Urothelium cell line (cell line): ENCODE measurements around the gene ZNF669.

ENCODE experiments used
- DNase-seq: peaks from one replicate; pipeline ENCODE4 v3.0.0; 2011; ENCODE audit warnings: low spot score, mixed read lengths
- FAIRE-seq: peaks from 2 replicates; lab custom pipeline; 2011; peaks lifted over from hg19 to GRCh38; lab: Jason Lieb, UNC

ZNF669 gene

DNA sequence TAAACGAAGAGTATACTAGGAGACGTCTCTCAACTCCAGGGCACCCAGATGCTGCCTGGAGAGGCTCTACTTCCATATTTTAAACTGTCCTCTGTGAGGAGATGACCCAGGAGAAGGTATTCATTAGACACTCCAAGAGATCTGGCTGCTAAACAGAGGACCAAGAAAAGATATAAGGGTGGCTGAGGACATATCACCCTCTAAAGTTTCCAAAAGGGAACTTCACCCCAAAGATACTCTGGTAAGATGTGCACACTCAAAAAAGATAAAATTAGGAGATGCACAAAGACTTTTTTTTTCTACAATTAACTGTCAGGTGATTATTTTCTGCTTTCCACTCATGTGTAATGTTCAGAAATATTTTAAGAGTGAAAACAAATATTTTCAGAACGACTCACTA is 26.9 kb downstream of the ZNF669 start:
- DNase-seq: no peak
- no peak for FAIRE-seq

- DNase-seq (no peak), FAIRE-seq (no peak)
Measured at GRCh38 chr1:247070645-247071044, 33.5 kb downstream of the ZNF669 start.

DNA sequence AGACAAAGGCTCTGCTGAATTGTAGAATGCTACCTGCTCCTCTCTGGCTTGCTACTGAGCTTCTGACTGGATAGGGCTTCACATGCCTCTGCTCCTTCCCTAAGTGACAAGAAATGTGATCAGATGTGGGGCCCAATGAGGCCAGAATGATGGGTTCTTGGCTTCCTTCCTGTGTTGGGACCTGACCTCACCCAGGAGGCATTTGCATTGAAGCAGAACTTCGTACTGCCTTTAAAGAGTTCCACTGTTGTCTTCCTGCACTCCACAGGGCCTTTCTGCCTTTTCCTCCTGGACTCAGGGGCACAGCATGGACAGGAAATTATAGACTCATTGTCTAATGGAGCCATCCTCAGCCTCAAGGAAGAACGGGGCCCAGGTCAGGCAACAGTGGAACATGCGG is 39.9 kb downstream of the ZNF669 start:
- no peak for FAIRE-seq

DNA sequence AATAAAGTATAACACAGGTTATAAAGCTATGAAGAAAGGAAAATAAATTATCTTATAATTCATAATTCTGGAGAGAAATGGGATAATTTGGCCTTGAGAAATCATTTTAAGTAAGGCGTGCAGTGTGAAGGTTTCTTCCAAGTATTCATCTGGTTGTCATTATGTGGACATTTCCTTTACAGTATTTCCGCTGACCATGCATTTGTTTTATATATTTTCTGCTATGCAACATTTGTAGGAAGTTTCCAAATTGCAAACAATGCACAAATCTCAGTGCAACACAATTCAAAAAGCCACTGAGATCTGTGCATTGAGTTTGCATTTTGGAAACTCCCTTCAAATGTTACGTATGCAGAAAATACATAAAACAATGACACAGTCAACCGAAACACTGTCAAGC is 43.4 kb downstream of the ZNF669 start:
- no peak for FAIRE-seq
- DNase-seq: no peak

More for the DNA sequence above, 39.9 kb downstream of the ZNF669 start:
- no peak for DNase-seq

DNA sequence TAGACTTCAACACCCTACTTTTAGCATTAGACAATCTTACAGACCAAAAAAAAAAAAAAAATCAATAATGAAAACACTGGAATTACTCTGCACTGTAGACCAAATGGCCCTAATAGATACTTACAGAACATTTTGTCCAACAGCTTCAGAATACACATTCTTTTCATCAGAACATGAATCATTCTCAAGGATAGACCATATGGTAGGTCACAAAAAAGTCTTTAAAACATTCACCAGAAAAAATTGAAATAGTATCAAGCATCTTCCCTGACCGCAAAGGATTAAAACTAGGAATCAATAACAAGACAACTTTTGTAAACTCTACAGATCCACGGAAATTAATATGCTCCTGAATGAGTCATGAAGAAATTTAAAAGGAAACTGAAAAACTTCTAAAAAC is 48.1 kb downstream of the ZNF669 start:
- DNase-seq (no peak), FAIRE-seq (no peak)

- FAIRE-seq: no peak
- DNase-seq: peak; percentile 18
Measured at GRCh38 chr1:247054992-247055415, 49.2 kb downstream of the ZNF669 start.
